ENCODE data around the gene GRAMD1C. TPM values are rescaled to one million over a fixed set of nuclear protein-coding genes. Genes with fewer than 3 reads are reported as not detected.
"Not testable (repeated sequence)": the region's sequence is repeated elsewhere in the genome, so short reads cannot be mapped to it uniquely, and the experiment has no call there.

The GRAMD1C gene
- total RNA-seq (2014; rRNA removed; shearing (Covaris generic)), result 2.2 and 3.6 TPM in 2 replicates

- DNase-seq (ENCODE audit: low read depth), result peak; percentile 88
These were observed at the start of gene GRAMD1C for GRCh38 chr3:113838631-113839209. TSS of gene GRAMD1C (plus strand) at chr3:113838788. CDS start at chr3:113838910, 122 bp downstream.

DNA sequence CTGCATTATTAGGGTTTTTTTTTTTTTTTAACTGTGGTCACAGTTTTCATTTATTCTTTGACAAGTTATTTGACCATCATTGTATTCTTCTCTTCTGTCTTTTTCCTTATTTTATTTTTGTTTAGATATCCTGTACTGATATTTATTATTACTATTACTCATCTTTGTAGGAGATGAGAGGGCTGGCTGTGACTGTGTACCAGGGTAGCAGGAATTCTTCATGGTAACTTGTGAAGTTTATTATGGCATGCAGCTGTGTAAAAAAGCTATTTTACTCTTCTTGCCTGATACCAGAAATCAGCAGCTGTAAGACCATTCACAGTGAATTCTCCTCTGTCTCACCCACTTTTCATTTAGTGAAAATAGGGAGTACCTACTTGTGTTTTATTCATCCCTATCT, 47.2 kb upstream of the GRAMD1C start:
- no peak for DNase-seq (ENCODE audit: low read depth)

- DNase-seq (ENCODE audit: low read depth), result no peak
These were observed 44.1 kb upstream of the GRAMD1C start for GRCh38 chr3:113794526-113794925.

DNA sequence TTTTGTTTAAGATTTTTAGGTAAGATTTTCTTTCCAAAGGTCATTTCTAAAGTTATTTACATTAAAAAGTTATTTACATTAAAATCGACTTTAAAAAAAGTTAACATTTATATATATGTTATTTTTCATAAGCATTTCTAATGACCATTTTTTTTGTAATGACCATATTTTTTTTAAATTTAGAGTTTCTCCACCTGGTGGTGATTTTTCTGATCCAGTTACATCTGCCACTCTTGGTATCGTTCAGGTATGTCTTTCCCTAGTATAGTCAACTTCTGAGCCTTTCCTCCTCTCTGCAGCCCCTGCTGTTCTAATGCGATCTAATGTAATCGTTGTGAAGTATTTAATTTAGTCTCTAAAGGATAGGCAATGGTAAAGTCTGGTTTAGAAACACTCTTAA, 42.9 kb upstream of the GRAMD1C start:
- no peak for DNase-seq (ENCODE audit: low read depth)

GRCh38 chr3:113802795-113803455, 35.7 kb upstream of the GRAMD1C start:
- no peak for DNase-seq (ENCODE audit: low read depth)

GRCh38 chr3:113804661-113805060, 33.9 kb upstream of the GRAMD1C start:
- DNase-seq (ENCODE audit: low read depth), result no peak

DNA sequence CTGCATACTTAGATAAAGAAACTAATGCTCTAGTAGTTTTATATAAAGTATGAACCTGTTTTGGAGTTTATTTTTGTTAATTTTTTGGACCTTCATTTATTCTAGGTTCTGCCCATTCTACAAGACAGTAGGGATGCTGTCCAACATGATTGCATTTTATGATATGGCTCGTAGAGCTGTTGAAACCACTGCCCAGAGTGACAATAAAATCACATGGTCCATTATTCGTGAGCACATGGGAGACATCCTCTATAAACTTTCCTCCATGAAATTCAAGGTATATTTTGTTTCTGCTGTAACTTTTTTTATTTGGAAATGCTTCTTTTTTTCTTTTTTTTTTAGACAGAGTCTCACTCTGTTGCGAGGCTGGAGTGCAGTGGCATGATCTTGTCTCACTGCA, 33.3 kb upstream of the GRAMD1C start:
- no peak for DNase-seq (ENCODE audit: low read depth)

DNA sequence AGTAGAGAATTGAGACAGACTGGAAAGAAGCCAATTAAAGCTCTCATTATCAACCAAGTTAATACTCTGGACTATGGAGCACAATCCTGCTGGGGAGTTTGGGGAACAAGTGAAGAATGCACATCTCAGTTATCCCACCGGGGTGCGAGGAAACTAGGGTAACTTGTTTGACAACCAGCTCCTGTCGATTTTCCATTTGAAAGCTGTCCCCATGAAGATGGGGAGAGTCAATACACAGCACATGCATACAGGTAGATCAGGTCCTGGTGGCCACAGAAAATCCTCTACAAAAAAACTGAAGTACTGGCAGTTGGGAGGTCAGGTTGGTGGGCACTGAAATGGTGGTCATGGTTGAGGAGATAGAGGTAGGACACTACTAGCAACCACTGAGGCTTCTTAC, 25.7 kb upstream of the GRAMD1C start:
- no peak for DNase-seq (ENCODE audit: low read depth)

DNA sequence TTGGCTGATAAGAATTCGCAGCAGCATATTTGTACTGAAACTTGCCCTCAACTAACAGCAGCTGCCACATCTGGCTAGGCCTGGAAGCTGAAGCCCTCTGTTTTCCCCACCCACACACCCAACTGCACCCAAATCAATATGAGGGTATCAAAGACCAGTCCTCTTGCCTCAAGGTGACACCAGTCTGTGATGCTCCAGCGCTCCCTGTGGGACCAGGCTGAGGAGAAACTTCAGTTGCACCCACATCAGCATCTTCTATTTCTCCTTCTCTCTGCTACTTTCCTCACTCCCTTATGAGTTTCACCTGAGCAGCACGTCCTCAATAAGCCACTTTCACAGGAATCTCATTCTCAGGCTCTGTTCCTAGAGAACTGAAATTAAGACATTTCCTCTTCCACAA, 18.7 kb upstream of the GRAMD1C start:
- DNase-seq (ENCODE audit: low read depth), result no peak

DNA sequence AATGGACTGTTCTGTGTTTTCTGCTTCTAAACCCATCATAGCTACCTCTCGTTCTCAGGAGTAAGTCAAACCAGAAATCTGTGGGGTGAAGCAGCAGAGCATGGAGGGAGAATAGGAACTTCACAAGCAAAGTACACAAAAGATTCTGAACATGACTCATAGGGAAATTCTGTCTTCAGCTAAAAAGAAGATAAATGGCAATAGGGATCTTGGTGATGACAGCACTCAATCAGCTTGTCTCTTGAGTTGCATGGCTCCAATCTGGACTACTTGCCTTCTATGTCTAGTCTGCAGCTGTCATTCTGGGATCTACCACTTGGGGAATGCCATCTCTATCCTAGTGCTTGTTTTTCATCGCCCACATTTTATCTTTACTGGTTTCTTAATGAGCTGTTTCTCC, 13.5 kb upstream of the GRAMD1C start:
- DNase-seq (ENCODE audit: low read depth), result peak; percentile 55

DNA sequence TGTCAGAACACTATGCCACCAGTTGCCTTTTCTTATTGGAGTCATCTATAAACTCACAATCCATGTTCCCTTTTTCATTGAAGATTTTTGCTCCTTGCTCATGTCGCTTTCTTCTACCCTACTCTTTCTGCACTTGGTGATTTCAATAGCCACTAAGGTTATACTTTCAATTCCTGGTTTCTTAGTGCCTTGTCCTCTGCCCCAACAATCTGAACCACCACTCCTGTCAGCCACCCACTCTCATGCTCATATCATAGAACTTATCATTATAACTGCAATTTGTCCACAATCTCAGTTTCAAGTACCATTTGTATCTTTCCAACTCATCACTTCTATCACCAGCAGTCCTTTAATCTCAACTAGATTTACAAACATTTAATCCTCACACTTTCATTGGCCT, 10.0 kb upstream of the GRAMD1C start:
- DNase-seq (ENCODE audit: low read depth), result no peak

- DNase-seq (ENCODE audit: low read depth), result no peak
These were observed 8.8 kb upstream of the GRAMD1C start for GRCh38 chr3:113829576-113830354.

DNA sequence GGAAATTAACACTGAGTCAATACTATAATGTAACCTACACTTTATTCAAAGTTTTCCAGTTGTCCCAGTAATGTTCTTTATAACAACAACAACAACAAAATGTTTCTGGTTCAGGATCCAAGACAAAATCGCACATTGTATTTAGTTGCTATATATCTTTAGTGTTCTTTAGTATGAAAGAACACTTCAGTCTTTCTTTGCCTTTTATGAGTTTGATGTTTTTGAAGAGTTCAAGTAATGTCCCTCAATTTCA, 7.6 kb upstream of the GRAMD1C start:
- no peak for DNase-seq (ENCODE audit: low read depth)

DNA sequence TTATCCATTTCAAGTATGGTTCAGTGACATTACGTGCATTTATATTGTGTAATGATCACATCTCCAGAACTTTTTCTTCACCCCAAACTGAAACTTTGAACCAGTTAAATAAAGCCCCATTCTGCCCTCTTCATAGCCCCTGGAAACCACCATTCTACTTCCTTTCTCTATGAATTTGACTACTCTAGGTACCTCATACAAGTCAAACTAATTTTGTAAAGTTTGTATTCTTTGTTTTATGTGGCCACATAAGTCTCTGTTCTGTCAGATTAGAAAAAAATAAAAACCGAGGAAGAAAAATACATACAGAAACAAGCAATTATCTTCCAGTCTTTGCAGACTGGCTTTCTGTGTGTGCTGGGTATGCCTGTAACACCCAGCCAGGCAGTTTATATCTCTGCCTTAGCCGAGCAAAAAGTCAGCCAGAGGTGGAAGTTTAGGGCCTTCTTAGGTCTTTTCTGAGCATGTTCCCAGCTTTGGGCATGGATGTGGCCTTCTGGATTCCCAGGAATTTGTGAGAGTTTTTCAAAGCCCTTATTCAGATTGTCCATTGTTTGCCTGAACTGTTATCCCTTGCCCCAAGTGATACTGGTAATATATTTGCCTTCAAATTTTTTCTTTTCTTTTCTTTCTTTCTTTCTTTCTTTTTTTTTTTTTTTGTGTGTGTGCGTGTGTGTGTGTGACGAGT, 6.0 kb upstream of the GRAMD1C start:
- peak; percentile 18 for DNase-seq (ENCODE audit: low read depth)

- peak; percentile 63 for DNase-seq (ENCODE audit: low read depth)
These were observed 3.6 kb upstream of the GRAMD1C start for GRCh38 chr3:113834983-113835382.

- DNase-seq (ENCODE audit: low read depth), result no peak
These were observed 963 bp downstream of the GRAMD1C start for GRCh38 chr3:113839551-113839950.

DNA sequence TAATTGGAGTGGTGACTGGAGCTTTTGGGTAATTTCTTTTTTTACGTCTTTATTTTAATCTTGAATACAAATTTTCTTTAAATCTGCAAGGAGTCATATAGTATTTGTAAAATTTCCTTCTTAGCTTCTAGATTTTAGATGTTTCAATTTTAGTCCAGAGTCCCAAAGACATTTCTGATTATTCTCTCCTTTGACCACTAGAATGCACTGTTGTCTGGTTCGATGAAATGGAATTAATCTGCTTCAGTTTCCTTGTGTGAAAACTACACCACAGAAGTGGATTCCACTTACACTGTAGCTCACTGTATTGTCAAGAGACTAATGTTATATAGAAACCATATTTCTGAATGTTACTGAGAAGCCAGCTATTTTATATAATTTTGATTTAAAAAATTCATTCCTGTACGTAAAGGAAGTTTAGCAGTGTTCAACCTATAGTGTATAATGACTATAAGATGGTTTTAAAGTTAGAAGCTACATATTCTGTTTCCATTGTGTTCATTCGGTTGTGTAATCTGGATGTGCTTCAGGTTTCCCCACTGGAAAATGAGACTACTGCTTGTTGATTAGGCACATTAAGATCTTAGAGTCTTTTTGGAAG, 6.1 kb downstream of the GRAMD1C start:
- DNase-seq (ENCODE audit: low read depth), result peak; percentile 72

GRCh38 chr3:113847247-113847646, 8.7 kb downstream of the GRAMD1C start:
- no peak for DNase-seq (ENCODE audit: low read depth)

DNA sequence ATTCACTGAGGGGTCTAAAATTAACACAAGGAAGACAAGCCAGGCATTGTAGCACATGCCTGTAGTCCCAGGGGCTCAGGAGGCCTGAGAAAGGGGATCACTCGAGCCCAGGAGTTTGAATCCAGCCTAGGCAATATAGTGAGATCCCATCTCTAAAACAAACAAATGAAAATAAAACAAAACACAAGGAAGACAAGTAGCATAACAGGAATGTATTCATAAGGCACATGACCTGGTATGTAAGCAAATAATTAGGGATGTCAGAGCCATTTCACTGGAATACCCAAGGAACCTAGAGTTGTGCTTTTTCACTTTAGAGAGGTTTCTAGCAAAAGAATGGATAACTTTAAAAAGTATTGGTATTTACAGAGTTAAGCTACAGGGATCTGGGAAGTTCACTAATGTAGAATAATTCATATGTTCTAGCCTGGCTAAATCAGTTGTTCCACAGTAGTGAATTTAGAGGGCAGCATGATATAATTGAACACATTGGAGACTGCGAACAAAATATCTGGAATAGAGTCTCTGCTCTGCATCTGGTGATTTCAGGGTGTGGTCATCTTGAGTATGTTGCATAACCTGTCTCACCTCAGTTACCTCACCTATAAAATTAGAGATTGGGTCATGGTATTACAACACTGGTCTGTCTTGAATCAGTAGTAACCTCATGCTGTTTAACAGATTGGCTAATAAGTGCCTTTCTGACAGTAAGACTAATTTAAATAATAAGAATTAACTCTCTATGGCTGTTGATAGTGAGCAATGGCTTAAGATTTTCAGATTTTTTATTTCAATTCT, 9.3 kb downstream of the GRAMD1C start:
- no peak for DNase-seq (ENCODE audit: low read depth)

DNA sequence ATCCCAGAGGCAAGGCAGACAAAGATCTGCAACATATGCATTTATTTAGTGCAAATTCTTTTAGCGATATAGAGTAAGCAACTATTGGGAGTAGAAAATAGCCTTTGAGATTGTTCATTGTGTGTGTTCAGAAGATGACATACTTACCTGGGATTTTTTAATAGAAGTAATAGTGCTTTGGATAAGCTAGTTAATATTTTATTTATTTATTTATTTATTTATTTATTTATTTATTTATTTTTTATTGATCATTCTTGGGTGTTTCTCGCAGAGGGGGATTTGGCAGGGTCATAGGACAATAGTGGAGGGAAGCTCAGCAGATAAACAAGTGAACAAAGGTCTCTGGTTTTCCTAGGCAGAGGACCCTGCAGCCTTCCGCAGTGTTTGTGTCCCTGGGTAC, 10.5 kb downstream of the GRAMD1C start:
- not testable (repeated sequence) for DNase-seq (ENCODE audit: low read depth)

DNA sequence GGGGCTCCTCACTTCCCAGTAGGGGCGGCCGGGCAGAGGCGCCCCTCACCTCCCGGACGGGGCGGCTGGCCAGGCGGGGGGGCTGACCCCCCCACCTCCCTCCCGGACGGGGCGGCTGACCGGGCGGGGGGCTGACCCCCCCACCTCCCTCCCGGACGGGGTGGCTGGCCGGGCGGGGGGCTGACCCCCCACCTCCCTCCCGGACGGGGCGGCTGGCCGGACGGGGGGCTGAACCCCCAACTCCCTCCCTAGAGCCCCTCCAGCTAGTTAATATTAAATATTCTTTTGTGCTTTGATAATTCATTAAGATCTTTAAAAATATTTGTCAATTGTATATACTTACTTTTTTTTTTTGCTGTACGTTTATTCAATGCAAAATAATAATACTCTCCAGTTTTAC, 11.3 kb downstream of the GRAMD1C start:
- DNase-seq (ENCODE audit: low read depth), result not testable (repeated sequence)

All from M059J (cell line).